Lung (tissue), 12 donors: ENCODE measurements around the gene PARD6B. TPM values are rescaled to one million over a fixed set of nuclear protein-coding genes. Genes with fewer than 3 reads are reported as not detected.

Experiments
- ATAC-seq: fragments of 200-7000 bp; cut with Tn5 transposase; one replicate; pipeline ENCODE4 v1.9.1; 2020; ENCODE audit warnings: moderate number of reproducible peaks; ENCODE audit not compliant: insufficient read depth, low FRiP score
- DNase-seq, 3 donors: peaks; one replicate each; pipeline ENCODE4 v3.0.0-alpha.2; 2013 to 2017
- H3K27ac ChIP-seq, 2 donors: one replicate each; pipeline ENCODE4 v1.5.1; 2013; ENCODE audit warnings: mild to moderate bottlenecking in 2 of 2, moderate library complexity in 2 of 2, control low read depth in 1 of 2, inconsistent platforms in 1 of 2, low read depth in 1 of 2, low read length in 1 of 2
- H3K27me3 ChIP-seq, 3 donors: one replicate each; pipeline ENCODE4 v1.5.1; 2013; ENCODE audit warnings: low read length in 2 of 3; ENCODE audit not compliant: control insufficient read depth in 3 of 3, insufficient read depth in 3 of 3
- H3K36me3 ChIP-seq, 4 donors: one replicate each; pipeline ENCODE4 v1.5.1; 2013; ENCODE audit warnings: low read length in 4 of 4, mild to moderate bottlenecking in 1 of 4, moderate library complexity in 1 of 4; ENCODE audit not compliant: control insufficient read depth in 4 of 4, insufficient read depth in 4 of 4
- H3K4me1 ChIP-seq, 5 donors: one replicate each; pipeline ENCODE4 v1.5.1; 2013; ENCODE audit warnings: low read length in 5 of 5, mild to moderate bottlenecking in 2 of 5, moderate library complexity in 1 of 5; ENCODE audit not compliant: control insufficient read depth in 5 of 5, insufficient read depth in 5 of 5
- H3K4me3 ChIP-seq: one replicate; pipeline ENCODE4 v1.5.1; 2013; ENCODE audit warnings: mild to moderate bottlenecking, control low read depth, moderate library complexity
- H3K9ac ChIP-seq, 2 donors: one replicate each; pipeline ENCODE4 v1.5.1; 2013; ENCODE audit warnings: low read length in 2 of 2, control low read depth in 1 of 2; ENCODE audit not compliant: insufficient read depth in 1 of 2
- H3K9me3 ChIP-seq, 4 donors: one replicate each; pipeline ENCODE4 v1.5.1; 2013; ENCODE audit warnings: low read length in 3 of 4, mild to moderate bottlenecking in 1 of 4, moderate library complexity in 1 of 4; ENCODE audit not compliant: control insufficient read depth in 4 of 4, insufficient read depth in 3 of 4
- CTCF ChIP-seq: IDR thresholded peaks from 2 replicates; pipeline ENCODE4 v1.5.1; 2012; ENCODE audit warnings: mild to moderate bottlenecking; ENCODE audit errors: control extremely low read depth, extremely low read depth
- WGBS, 2 donors: extraction: QIAGEN DNeasy Blood & Tissue Kit; methylation state at CpG; one replicate each; pipeline ENCODE4 v1.1.7; 2013; 5-methylcytosine and 5-hydroxymethylcytosine counted together
- polyA plus RNA-seq, 2 donors: library from polyadenylated mRNA; stranded (reverse); fragments of 200-250 nt; gene quantifications; one replicate each; pipeline ENCODE4 v1.2.1, GENCODE V29; 2013
- total RNA-seq, 2 donors: library from RNA; depleted of rRNA in 1 of 2; stranded (reverse); fragments of >200 nt in 1 of 2; gene quantifications; one replicate each; pipeline ENCODE4 v1.2.1, GENCODE V29; 2014 to 2021
- donor health status: control.
- donor health status: control.
- donor health status: Bipolar disorder and iron deficiency.
- donor health status: healthy.
- donor health status: DM: yes; HTN: yes; CAD: no.

PARD6B gene
- total and polyA plus RNA-seq, 4 donors, result 2.0 to 41.8 (median 25.8) TPM

- H3K36me3 ChIP-seq, result no peaks in the 10 kb centered on the region
- no peak for DNase-seq
- TF ChIP-seq CTCF, result no peak
- ATAC-seq, result no peak
- no peak overlapping the region for H3K9ac ChIP-seq
- WGBS, 2 donors, result 71 to 89% methylated on average over 4 of the region's 4 CpGs
- H3K4me1 ChIP-seq, result peaks cover 0 to 11% (median 0%) of the 10 kb centered on the region in 5 donors
- no peaks in the 10 kb centered on the region for H3K27me3 ChIP-seq
- no peaks in the 10 kb centered on the region for H3K9me3 ChIP-seq
- H3K27ac ChIP-seq, result no peak overlapping the region
- no peak overlapping the region for H3K4me3 ChIP-seq
Observed at GRCh38 chr20:50704514-50704913, 26.9 kb upstream of the PARD6B start.

- Histone ChIP-seq H3K9ac (no peak overlapping the region), H3K27me3 (no peaks in the 10 kb centered on the region), H3K27ac (no peak overlapping the region), H3K4me3 (no peak overlapping the region), H3K36me3 (no peaks in the 10 kb centered on the region), H3K4me1 (peaks cover 0 to 11% (median 0%) of the 10 kb centered on the region in 5 donors), H3K9me3 (no peaks in the 10 kb centered on the region)
- DNase-seq (no peak), ATAC-seq (no peak)
- no peak for TF ChIP-seq CTCF
- 100% methylated on average over 1 of the region's 1 CpG for WGBS, 2 donors
Observed at GRCh38 chr20:50704971-50705370, 26.4 kb upstream of the PARD6B start.

- WGBS, 2 donors, result 71 to 83% methylated on average over 8 of the region's 8 CpGs
- no peak for TF ChIP-seq CTCF
- Histone ChIP-seq H3K27ac (no peak overlapping the region), H3K9ac (no peak overlapping the region), H3K36me3 (no peaks in the 10 kb centered on the region), H3K4me1 (peaks cover 0 to 2% (median 0%) of the 10 kb centered on the region in 5 donors), H3K4me3 (no peak overlapping the region), H3K9me3 (no peaks in the 10 kb centered on the region), H3K27me3 (no peaks in the 10 kb centered on the region)
- no peak for ATAC-seq
- peak in 1 of 3 donors; percentile 31 for DNase-seq
Observed at GRCh38 chr20:50708845-50709635, 22.3 kb upstream of the PARD6B start.
